ENCODE measurements around the gene XRN2.

The XRN2 gene

GRCh38 chr20:21344961-21345360 lies 41.8 kb downstream of the XRN2 start:
- Histone ChIP-seq H3K9ac (no peak overlapping the region), H3K79me2 (no peaks in the 10 kb centered on the region), H3K27ac (no peak overlapping the region), H3K36me3 (ENCODE audit: control insufficient read depth, insufficient read depth, low read length) (no peaks in the 10 kb centered on the region), H3K4me3 (ENCODE audit: low read depth, low read length) (no peak overlapping the region), H2AFZ (no peak overlapping the region), H3K4me2 (ENCODE audit: low read length) (no peak overlapping the region), H3K4me1 (no peaks in the 10 kb centered on the region), H3K9me3 (ENCODE audit: control insufficient read depth, low read length) (no peaks in the 10 kb centered on the region), H3K27me3 (ENCODE audit: control insufficient read depth, insufficient read depth, low read length) (no peaks in the 10 kb centered on the region)
- TF ChIP-seq CTCF (IDR thresholded peaks at IDR 0.05) = no peak

DNA sequence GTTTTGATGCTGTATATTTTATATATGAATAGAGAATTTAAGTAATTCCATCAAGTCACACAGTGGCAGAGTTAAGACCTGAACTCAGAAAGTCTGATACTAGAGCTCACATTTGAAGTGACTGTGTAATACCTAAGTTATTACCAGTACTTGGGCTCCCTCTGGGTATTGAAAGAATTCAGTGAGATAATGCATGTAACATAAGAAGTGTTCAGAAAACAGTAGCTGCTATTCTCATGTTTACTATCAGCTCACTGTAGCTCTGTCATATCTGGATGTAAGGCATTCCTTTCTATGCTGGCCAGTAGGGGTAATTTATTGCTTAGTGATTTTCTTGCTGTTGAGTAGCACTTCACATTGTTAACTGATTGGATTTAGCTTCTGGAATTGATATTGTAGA lies 49.6 kb downstream of the XRN2 start:
- no peaks in the 10 kb centered on the region for H3K36me3 ChIP-seq (ENCODE audit: control insufficient read depth, insufficient read depth, low read length)

DNA sequence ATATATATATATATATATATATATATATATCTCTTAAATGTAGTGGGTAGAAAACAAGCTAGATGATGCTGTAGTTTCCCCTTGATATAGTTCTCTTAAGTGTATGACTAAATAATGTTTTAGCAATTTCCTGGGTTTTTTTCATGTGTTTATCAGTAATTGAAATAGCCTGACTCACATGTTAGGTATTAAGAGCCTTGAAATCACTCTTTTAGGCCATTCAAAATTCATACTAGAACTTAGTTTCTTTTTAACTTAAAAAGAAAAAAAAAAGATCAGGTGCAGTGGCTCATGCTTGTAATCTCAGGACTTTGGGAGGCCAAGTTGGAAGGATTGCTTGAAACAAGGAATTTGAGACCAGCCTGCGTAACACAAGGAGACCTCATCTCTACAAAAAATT lies 50.1 kb downstream of the XRN2 start:
- Histone ChIP-seq H3K4me3 (ENCODE audit: low read depth, low read length) (no peak overlapping the region), H2AFZ (no peak overlapping the region), H3K9me3 (ENCODE audit: control insufficient read depth, low read length) (no peaks in the 10 kb centered on the region), H3K4me2 (ENCODE audit: low read length) (no peak overlapping the region), H3K27me3 (ENCODE audit: control insufficient read depth, insufficient read depth, low read length) (no peaks in the 10 kb centered on the region), H3K9ac (no peak overlapping the region), H3K79me2 (no peaks in the 10 kb centered on the region), H3K36me3 (ENCODE audit: control insufficient read depth, insufficient read depth, low read length) (no peaks in the 10 kb centered on the region), H3K27ac (no peak overlapping the region), H3K4me1 (no peaks in the 10 kb centered on the region)
- no peak for TF ChIP-seq CTCF (IDR thresholded peaks at IDR 0.05)

More for the DNA sequence above, 49.6 kb downstream of the XRN2 start:
- Histone ChIP-seq H3K27ac (no peak overlapping the region), H3K27me3 (ENCODE audit: control insufficient read depth, insufficient read depth, low read length) (no peaks in the 10 kb centered on the region), H3K4me2 (ENCODE audit: low read length) (no peak overlapping the region), H3K9ac (no peak overlapping the region), H3K4me1 (no peaks in the 10 kb centered on the region), H2AFZ (no peak overlapping the region), H3K9me3 (ENCODE audit: control insufficient read depth, low read length) (no peaks in the 10 kb centered on the region), H3K79me2 (no peaks in the 10 kb centered on the region), H3K4me3 (ENCODE audit: low read depth, low read length) (no peak overlapping the region)
- no peak for TF ChIP-seq CTCF (IDR thresholded peaks at IDR 0.05)

DNA sequence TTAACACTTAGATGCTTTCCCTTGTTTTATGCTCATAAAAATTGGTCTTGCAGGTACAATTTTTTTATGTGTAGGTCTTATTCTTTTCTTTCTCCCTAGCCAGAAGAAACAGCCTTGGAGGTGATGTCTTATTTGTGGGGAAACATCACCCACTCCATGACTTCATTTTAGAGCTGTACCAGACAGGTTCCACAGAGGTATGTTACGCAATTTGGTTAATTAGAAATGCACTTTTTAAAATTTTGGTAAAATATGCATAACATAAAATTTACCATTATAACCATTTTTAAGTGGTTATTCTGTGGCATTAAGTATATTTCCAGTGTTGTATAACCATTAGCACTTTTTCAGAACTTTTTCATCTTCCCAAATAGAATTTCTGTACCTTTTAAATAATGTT lies 52.9 kb downstream of the XRN2 start:
- no peak for TF ChIP-seq CTCF (IDR thresholded peaks at IDR 0.05)
- no peaks in the 10 kb centered on the region for H3K9me3 ChIP-seq (ENCODE audit: control insufficient read depth, low read length)
- H3K4me1 ChIP-seq = no peaks in the 10 kb centered on the region
- no peak overlapping the region for H3K4me2 ChIP-seq (ENCODE audit: low read length)
- no peak overlapping the region for H3K9ac ChIP-seq
- H3K27me3 ChIP-seq (ENCODE audit: control insufficient read depth, insufficient read depth, low read length) = no peaks in the 10 kb centered on the region
- no peak overlapping the region for H2AFZ ChIP-seq
- no peaks in the 10 kb centered on the region for H3K36me3 ChIP-seq (ENCODE audit: control insufficient read depth, insufficient read depth, low read length)
- no peak overlapping the region for H3K4me3 ChIP-seq (ENCODE audit: low read depth, low read length)
- no peaks in the 10 kb centered on the region for H3K79me2 ChIP-seq
- no peak overlapping the region for H3K27ac ChIP-seq

GRCh38 chr20:21356386-21356785 lies 53.3 kb downstream of the XRN2 start:
- Histone ChIP-seq H3K36me3 (ENCODE audit: control insufficient read depth, insufficient read depth, low read length) (no peaks in the 10 kb centered on the region), H3K4me3 (ENCODE audit: low read depth, low read length) (no peak overlapping the region), H3K27me3 (ENCODE audit: control insufficient read depth, insufficient read depth, low read length) (no peaks in the 10 kb centered on the region), H3K9ac (no peak overlapping the region), H3K4me2 (ENCODE audit: low read length) (no peak overlapping the region), H3K4me1 (no peaks in the 10 kb centered on the region), H3K27ac (no peak overlapping the region), H2AFZ (no peak overlapping the region), H3K9me3 (ENCODE audit: control insufficient read depth, low read length) (no peaks in the 10 kb centered on the region), H3K79me2 (no peaks in the 10 kb centered on the region)
- no peak for TF ChIP-seq CTCF (IDR thresholded peaks at IDR 0.05)
